Lower lobe of right lung (tissue), 2 donors: ENCODE data around the gene SYDE2. TPM values are rescaled to one million over a fixed set of nuclear protein-coding genes. Genes with fewer than 3 reads are reported as not detected.

Source experiments
- ATAC-seq, 2 donors: fragments of 200-7000 bp; cut with Tn5 transposase; one replicate each; pipeline ENCODE4 v1.9.1; 2020 to 2022; ENCODE audit warnings: mild to moderate bottlenecking in 2 of 2, moderate library complexity in 2 of 2
- DNase-seq: peaks from one replicate; pipeline ENCODE4 v3.0.0-alpha.2; 2020
- H3K27ac ChIP-seq: fragments of 200-600 bp; one replicate; pipeline ENCODE4 v1.8.0; 2022
- H3K27me3 ChIP-seq: fragments of 200-600 bp; one replicate; pipeline ENCODE4 v1.8.0; 2022; ENCODE audit warnings: low read depth
- H3K36me3 ChIP-seq: fragments of 200-600 bp; one replicate; pipeline ENCODE4 v1.8.0; 2022; ENCODE audit warnings: mild to moderate bottlenecking
- H3K4me1 ChIP-seq: fragments of 200-600 bp; one replicate; pipeline ENCODE4 v1.8.0; 2022
- H3K4me3 ChIP-seq: fragments of 200-600 bp; one replicate; pipeline ENCODE4 v1.8.0; 2022; ENCODE audit warnings: mild to moderate bottlenecking
- H3K9me3 ChIP-seq: fragments of 200-600 bp; one replicate; pipeline ENCODE4 v1.8.0; 2022
- CTCF ChIP-seq: fragments of 200-600 bp; IDR thresholded peaks from one replicate; pipeline ENCODE4 v1.8.0; 2022; ENCODE audit warnings: antibody characterized with exemption, mild to moderate bottlenecking
- intact Hi-C: fragments of 100-400 bp; cut with DNase I; formaldehyde crosslinking; loops from one replicate; pipeline ENCODE4 v1.11.0; 2022
- total RNA-seq: library from RNA; stranded (reverse); fragmentation: NEBNext Ultra II Directional; extraction: Animal tissue kit (Norgen Biotek cat#: 25700); gene quantifications from one replicate; pipeline ENCODE4 v1.2.1, GENCODE V29; 2021
- donor health status: DM: no; HTN: yes; CAD: no; lungs with severe emphysema.

The SYDE2 gene
- total RNA-seq, 1 donor from 2014 or later: 21.3 TPM

DNA sequence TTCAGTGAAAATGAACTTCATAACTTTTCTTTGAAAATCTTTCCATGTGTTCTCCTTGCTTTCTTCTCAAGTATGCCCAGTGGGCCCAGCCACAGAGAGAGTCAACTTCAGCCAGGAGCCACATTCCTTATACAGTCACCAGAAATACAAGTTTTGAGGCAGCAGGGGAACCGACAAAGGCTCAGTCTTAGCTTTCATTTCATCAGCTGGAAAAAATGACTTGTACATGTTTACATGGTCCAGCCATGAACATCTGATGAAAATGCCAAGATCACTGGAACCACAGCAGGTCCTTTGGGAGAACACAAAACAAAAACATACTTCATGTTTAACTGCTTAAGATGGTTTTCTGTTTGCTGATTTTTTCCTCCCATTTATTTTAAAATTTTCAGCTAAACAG is 72.5 kb downstream of the SYDE2 start:
- Histone ChIP-seq H3K4me3 (no peak overlapping the region), H3K4me1 (no peaks in the 10 kb centered on the region), H3K36me3 (no peaks in the 10 kb centered on the region), H3K27ac (no peak overlapping the region), H3K27me3 (no peaks in the 10 kb centered on the region), H3K9me3 (no peaks in the 10 kb centered on the region)
- DNase-seq (no peak), ATAC-seq (no peak)
- no peak for TF ChIP-seq CTCF
- intact Hi-C loops: no loop called here

DNA sequence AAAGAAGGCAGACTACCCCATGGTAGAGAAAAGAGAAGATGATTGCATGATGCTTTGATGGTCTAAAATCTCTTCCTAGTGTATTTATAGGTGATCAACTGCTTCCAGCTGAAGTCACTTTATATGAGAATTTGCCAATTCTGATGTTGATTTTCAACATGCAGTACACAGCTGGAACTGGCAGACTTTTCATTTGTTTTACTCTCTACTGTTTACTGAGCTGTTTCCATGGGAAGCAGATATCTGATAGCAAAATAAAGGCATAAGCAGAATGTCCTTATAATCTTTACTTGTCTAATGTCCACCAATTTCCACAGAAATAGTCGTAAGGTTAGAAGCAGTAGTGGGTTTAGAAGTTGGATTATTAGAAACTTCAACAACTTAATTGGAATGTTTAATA is 74.9 kb downstream of the SYDE2 start:
- Histone ChIP-seq H3K4me1 (no peaks in the 10 kb centered on the region), H3K27ac (no peak overlapping the region), H3K4me3 (no peak overlapping the region), H3K27me3 (no peaks in the 10 kb centered on the region), H3K36me3 (no peaks in the 10 kb centered on the region), H3K9me3 (no peaks in the 10 kb centered on the region)
- DNase-seq (no peak), ATAC-seq (peak; percentile 37 to 82)
- intact Hi-C loops: no loop called here
- no peak for TF ChIP-seq CTCF

DNA sequence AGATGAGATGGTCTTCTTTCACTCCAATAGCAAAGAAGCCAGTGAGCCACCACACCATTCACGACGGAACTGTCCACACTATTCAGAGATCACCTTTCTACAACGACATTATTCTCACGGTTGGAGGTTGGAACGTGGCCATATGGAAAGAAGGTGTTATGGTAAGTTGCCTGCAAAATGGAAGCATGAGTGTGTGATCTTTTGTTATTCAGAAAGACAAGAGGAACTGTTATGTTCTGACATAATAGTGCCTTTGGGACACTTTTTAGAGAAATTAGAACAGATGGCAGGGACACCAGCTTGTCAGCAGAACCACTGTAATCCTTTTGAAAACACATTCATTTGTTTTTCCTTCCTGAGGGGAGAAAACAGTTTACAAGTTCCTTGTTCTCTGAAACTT is 76.7 kb downstream of the SYDE2 start:
- ATAC-seq (no peak), DNase-seq (no peak)
- Histone ChIP-seq H3K4me3 (no peak overlapping the region), H3K27me3 (no peaks in the 10 kb centered on the region), H3K4me1 (no peaks in the 10 kb centered on the region), H3K9me3 (no peaks in the 10 kb centered on the region), H3K36me3 (no peaks in the 10 kb centered on the region), H3K27ac (no peak overlapping the region)
- no peak for TF ChIP-seq CTCF
- intact Hi-C loops: no loop called here

- no peak for DNase-seq
- no peak for TF ChIP-seq CTCF
- H3K4me1 ChIP-seq: no peaks in the 10 kb centered on the region
- H3K4me3 ChIP-seq: no peak overlapping the region
- no peak for ATAC-seq
- H3K27me3 ChIP-seq: no peaks in the 10 kb centered on the region
- H3K36me3 ChIP-seq: no peaks in the 10 kb centered on the region
- intact Hi-C loops: no loop called here
- no peaks in the 10 kb centered on the region for H3K9me3 ChIP-seq
- no peak overlapping the region for H3K27ac ChIP-seq
These were observed 78.6 kb downstream of the SYDE2 start for GRCh38 chr1:85122169-85122568.

DNA sequence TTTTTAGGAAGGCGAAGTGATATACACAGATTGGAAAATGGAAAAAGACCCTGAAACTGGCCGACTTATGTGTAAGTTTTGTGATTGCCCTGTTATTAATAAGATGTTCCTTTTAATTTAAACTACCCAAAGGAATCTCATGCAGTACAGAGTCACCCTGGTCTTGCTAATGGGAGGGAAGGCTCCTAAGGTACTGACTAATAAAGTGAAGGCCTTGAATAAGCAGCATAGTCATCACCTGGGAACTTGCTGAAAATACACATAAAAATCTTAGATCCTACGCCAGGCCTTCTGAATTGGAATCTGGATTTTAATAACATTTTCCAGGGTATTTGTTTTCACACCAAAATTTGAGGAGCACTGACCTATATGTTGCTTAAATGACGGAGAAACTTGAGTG is 79.1 kb downstream of the SYDE2 start:
- H3K27me3 ChIP-seq: no peaks in the 10 kb centered on the region
- intact Hi-C loops: no loop called here
- DNase-seq (no peak), ATAC-seq (no peak)
- no peak overlapping the region for H3K27ac ChIP-seq
- H3K9me3 ChIP-seq: no peaks in the 10 kb centered on the region
- no peak overlapping the region for H3K4me3 ChIP-seq
- TF ChIP-seq CTCF: no peak
- no peaks in the 10 kb centered on the region for H3K36me3 ChIP-seq
- H3K4me1 ChIP-seq: no peaks in the 10 kb centered on the region

DNA sequence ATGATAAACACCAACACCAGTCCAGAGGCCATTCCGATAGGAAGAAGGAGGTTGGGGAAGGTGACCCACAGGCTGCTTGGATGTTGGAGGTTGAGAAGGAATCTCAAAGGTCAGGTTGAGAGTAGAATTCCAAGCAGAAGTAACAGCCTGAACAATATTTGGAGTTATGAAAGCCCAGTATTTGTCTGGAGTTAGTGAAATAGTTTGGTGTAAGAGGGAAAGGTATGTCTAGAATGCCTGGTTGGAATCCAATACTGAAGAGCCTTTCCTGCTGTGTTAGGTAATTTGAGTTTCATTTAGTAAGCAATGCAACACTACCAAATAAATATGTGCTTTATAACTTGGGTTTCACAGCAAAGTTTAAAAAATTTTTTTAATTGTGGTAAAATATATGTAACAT is 82.1 kb downstream of the SYDE2 start:
- H3K27me3 ChIP-seq: no peaks in the 10 kb centered on the region
- H3K36me3 ChIP-seq: no peaks in the 10 kb centered on the region
- ATAC-seq (peak; percentile 76 to 89), DNase-seq (no peak)
- intact Hi-C loops: loop anchor here (10.0 kb wide), 1 partner anchor 136 kb away; the partner anchor contains the start of gene C1orf52
- H3K4me1 ChIP-seq: no peaks in the 10 kb centered on the region
- H3K9me3 ChIP-seq: no peaks in the 10 kb centered on the region
- H3K27ac ChIP-seq: peak overlapping the region; percentile 46
- no peak overlapping the region for H3K4me3 ChIP-seq
- no peak for TF ChIP-seq CTCF
